ENCODE data around the gene MMEL1. TPM values are rescaled to one million over a fixed set of nuclear protein-coding genes. Genes with fewer than 3 reads are reported as not detected.

Gene MMEL1
- total and polyA plus RNA-seq, 2 donors (not counting 1 experiment from before 2014, with no cell fraction given) = not detected

DNA sequence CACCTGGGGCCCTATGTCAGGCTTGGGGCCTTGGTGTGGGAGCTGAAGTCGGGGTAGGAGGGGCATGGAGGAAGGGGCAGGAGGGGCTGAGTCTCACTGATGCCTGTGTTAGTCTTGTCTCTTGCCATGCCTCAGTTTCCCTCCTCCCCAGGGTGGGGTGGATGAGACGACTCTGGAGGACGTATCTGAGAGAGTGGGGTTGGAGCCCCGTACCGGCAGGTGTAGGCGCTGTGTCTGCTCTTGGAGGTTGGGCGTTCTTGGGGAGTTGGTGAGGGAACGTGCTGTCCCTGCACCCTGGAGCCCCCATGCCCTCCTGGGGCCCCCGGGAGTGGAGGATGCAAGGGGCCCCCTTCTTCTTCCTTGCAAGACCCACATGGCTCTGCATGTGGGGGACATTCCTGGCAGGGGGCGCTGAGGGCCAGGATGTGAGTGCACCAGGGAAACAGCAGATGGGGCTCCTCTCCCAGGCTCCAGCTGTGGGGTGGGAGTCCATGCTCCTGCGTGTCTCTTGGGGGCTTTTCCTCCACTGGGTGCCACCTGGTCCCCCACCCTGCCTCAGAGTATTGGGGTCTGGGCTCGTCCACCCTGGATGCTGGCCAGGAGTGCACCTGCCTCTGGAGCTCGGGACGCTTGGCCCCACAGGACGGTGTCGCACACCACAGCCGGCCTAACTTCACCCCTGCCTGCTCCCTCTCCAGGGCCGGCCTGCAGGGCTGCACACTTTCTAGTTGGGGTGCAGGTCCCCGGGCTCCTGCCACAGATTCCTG is 78.0 kb downstream of the MMEL1 start:
- peak overlapping the region; percentile 95 for H3K4me3 Mint-ChIP-seq

More for the DNA sequence above, 78.0 kb downstream of the MMEL1 start:
- TF ChIP-seq, protein P1, sequence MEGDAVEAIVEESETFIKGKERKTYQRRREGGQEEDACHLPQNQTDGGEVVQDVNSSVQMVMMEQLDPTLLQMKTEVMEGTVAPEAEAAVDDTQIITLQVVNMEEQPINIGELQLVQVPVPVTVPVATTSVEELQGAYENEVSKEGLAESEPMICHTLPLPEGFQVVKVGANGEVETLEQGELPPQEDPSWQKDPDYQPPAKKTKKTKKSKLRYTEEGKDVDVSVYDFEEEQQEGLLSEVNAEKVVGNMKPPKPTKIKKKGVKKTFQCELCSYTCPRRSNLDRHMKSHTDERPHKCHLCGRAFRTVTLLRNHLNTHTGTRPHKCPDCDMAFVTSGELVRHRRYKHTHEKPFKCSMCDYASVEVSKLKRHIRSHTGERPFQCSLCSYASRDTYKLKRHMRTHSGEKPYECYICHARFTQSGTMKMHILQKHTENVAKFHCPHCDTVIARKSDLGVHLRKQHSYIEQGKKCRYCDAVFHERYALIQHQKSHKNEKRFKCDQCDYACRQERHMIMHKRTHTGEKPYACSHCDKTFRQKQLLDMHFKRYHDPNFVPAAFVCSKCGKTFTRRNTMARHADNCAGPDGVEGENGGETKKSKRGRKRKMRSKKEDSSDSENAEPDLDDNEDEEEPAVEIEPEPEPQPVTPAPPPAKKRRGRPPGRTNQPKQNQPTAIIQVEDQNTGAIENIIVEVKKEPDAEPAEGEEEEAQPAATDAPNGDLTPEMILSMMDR (IDR thresholded peaks at IDR 0.05) = peak; percentile 57
- TF ChIP-seq EZH2 (IDR thresholded peaks at IDR 0.05; ENCODE audit: borderline replicate concordance, insufficient read depth, low read depth, low read length, poor library complexity, severe bottlenecking) = no peak
- Mint-ChIP-seq H3K27ac (peak overlapping the region; percentile 97), H3K4me1 (peaks cover 58% of the 10 kb centered on the region), H3K27me3 (no peaks in the 10 kb centered on the region), H3K9me3 (ENCODE audit: insufficient read depth) (no peaks in the 10 kb centered on the region)
- H3K9ac ChIP-seq (ENCODE audit: low read length) = peak overlapping the region; percentile 90
- ChIA-PET CTCF (interaction anchor here (0.6 to 3.9 kb wide), 11 partner anchors 9 to 870 kb away, joined by 3 to 47 read pairs (median 4); partner anchors contain the start of gene PRXL2B), POLR2A (interaction anchor here (1.1 to 3.0 kb wide), 5 partner anchors 8 to 360 kb away, joined by 3 to 77 read pairs (median 30); partner anchors contain the start of gene PRXL2B)
- H3K27ac ChIP-seq (ENCODE audit: low read length in 2 of 2) = peak overlapping the region; percentile 87 to 99
- peaks cover 31% of the 10 kb centered on the region for H3K79me2 ChIP-seq (ENCODE audit: control insufficient read depth, insufficient read depth, low read length)
- peak overlapping the region; percentile 100 for H3K4me2 ChIP-seq (replicated peaks; ENCODE audit: low read depth, low read length, poor library complexity, severe bottlenecking)
- DNase-seq = peak; percentile 85
- peak overlapping the region in 4 of 5 experiments; percentile 83 to 91 (median 88) for H3K4me3 ChIP-seq (ENCODE audit: control extremely low read depth in 1 of 5, extremely low read depth in 1 of 5, insufficient read depth in 1 of 5, low read depth in 2 of 5, low read length in 4 of 5)
- 30% methylated on average over 16 of the region's 19 CpGs for WGBS (ENCODE audit: insufficient coverage)
- H4K20me1 ChIP-seq (ENCODE audit: control insufficient read depth, insufficient read depth, low read length, poor library complexity, severe bottlenecking) = peaks cover 19% of the 10 kb centered on the region
- peak overlapping the region; percentile 74 for H2AFZ ChIP-seq (ENCODE audit: insufficient read depth, low read depth, low read length, poor library complexity, severe bottlenecking)
- intact Hi-C loops (cut with micrococcal nuclease) = loop anchor here (1.0 kb wide), 1 partner anchor 23 kb away; no protein-coding TSS in a partner anchor
- peaks cover 0 to 3% (median 0%) of the 10 kb centered on the region in 3 donors for H3K9me3 ChIP-seq (ENCODE audit: control extremely low read depth in 1 of 3, control insufficient read depth in 2 of 3, insufficient read depth in 1 of 3, low read length in 2 of 3)
- H3K36me3 ChIP-seq (replicated peaks in 1 of 2; ENCODE audit: control extremely low read depth in 1 of 2, control insufficient read depth in 1 of 2, extremely low read depth in 1 of 2, insufficient read depth in 2 of 2, low read length in 1 of 2) = peaks cover 0 to 19% of the 10 kb centered on the region in 2 experiments
- H3K4me1 ChIP-seq (ENCODE audit: control insufficient read depth in 2 of 2, insufficient read depth in 2 of 2, low read length in 2 of 2) = peaks cover 42 to 54% of the 10 kb centered on the region in 2 donors
- no peaks in the 10 kb centered on the region for H3K27me3 ChIP-seq (replicated peaks in 1 of 4; ENCODE audit: control extremely low read depth in 1 of 4, control insufficient read depth in 3 of 4, insufficient read depth in 4 of 4, low read length in 3 of 4)
- ATAC-seq (ENCODE audit: low read depth) = peak; percentile 28

Measured in B cell (primary cell).